ENCODE data around the gene PTPRG. TPM values are rescaled to one million over a fixed set of nuclear protein-coding genes. Genes with fewer than 3 reads are reported as not detected.

The PTPRG gene
- total RNA-seq, 1 experiment from 2014 or later: 0.73 TPM

- DNase-seq (no peak), ATAC-seq (no peak)
- intact Hi-C loops (cut with micrococcal nuclease): no loop called here
- Histone ChIP-seq H3K4me1 (ENCODE audit: insufficient read depth, low read length) (no peaks in the 10 kb centered on the region), H2AFZ (ENCODE audit: low read length) (no peak overlapping the region), H4K20me1 (ENCODE audit: low read length) (no peaks in the 10 kb centered on the region), H3K4me2 (ENCODE audit: low read length) (no peak overlapping the region), H3F3A (ENCODE audit: low read length, unreplicated experiment) (no peaks in the 10 kb centered on the region), H3K27me3 (ENCODE audit: low read length) (no peaks in the 10 kb centered on the region), H3K4me3 (ENCODE audit: low read length) (no peak overlapping the region), H3K9me3 (ENCODE audit: low read length) (0 out of 2 replicates have a peak, but pooled peaks cover 19% of the 10 kb centered on the region), H3K79me2 (ENCODE audit: low read length) (no peaks in the 10 kb centered on the region), H3K36me3 (ENCODE audit: low read depth, low read length) (no peaks in the 10 kb centered on the region), H3K27ac (ENCODE audit: low read length) (no peak overlapping the region), H3K9me2 (replicated peaks; ENCODE audit: low read length) (no peaks in the 10 kb centered on the region), H3K9ac (ENCODE audit: low read length) (no peak overlapping the region)
- POLR2A ChIA-PET (ENCODE audit: unreplicated experiment): no interaction called here
- TF ChIP-seq CTCF (conservative IDR thresholded peaks at IDR 0.05; ENCODE audit: low read depth, low read length): no peak
- TF ChIP-seq EZH2 (IDR thresholded peaks at IDR 0.05; ENCODE audit: low read length, unreplicated experiment): no peak
- no peak for TF ChIP-seq EZH2phosphoT487 (IDR thresholded peaks at IDR 0.05; ENCODE audit: borderline replicate concordance, low read length)
- CTCF ChIA-PET: interaction anchor here (0.6 kb wide), 1 partner anchor 457 kb away, joined by 3 read pairs; no protein-coding TSS in a partner anchor
- BruUV-seq (replicated peaks): no TSS peak
Measured at GRCh38 chr3:62103531-62103930, 542.2 kb downstream of the PTPRG start.

- no peaks in the 10 kb centered on the region for H3K79me2 ChIP-seq (ENCODE audit: low read length)
- DNase-seq: no peak
- H4K20me1 ChIP-seq (ENCODE audit: low read length): no peaks in the 10 kb centered on the region
- no peak for TF ChIP-seq EZH2 (IDR thresholded peaks at IDR 0.05; ENCODE audit: low read length, unreplicated experiment)
- TF ChIP-seq EZH2phosphoT487 (IDR thresholded peaks at IDR 0.05; ENCODE audit: borderline replicate concordance, low read length): no peak
- TF ChIP-seq CTCF (conservative IDR thresholded peaks at IDR 0.05; ENCODE audit: low read depth, low read length): no peak
- H3F3A ChIP-seq (ENCODE audit: low read length, unreplicated experiment): no peaks in the 10 kb centered on the region
- no peaks in the 10 kb centered on the region for H3K27me3 ChIP-seq (ENCODE audit: low read length)
- no peak overlapping the region for H3K4me3 ChIP-seq (ENCODE audit: low read length)
- ChIA-PET POLR2A (ENCODE audit: unreplicated experiment) (no interaction called here), CTCF (no interaction called here)
- no peak overlapping the region for H2AFZ ChIP-seq (ENCODE audit: low read length)
- no peak for ATAC-seq
- 0 out of 2 replicates have a peak, but pooled peaks cover 14% of the 10 kb centered on the region for H3K9me3 ChIP-seq (ENCODE audit: low read length)
- intact Hi-C loops (cut with micrococcal nuclease): no loop called here
- no peaks in the 10 kb centered on the region for H3K9me2 ChIP-seq (replicated peaks; ENCODE audit: low read length)
- no peak overlapping the region for H3K9ac ChIP-seq (ENCODE audit: low read length)
- no peaks in the 10 kb centered on the region for H3K4me1 ChIP-seq (ENCODE audit: insufficient read depth, low read length)
- H3K27ac ChIP-seq (ENCODE audit: low read length): no peak overlapping the region
- no peaks in the 10 kb centered on the region for H3K36me3 ChIP-seq (ENCODE audit: low read depth, low read length)
- no TSS peak for BruUV-seq (replicated peaks)
- H3K4me2 ChIP-seq (ENCODE audit: low read length): no peak overlapping the region
Measured at GRCh38 chr3:62109534-62109933, 548.2 kb downstream of the PTPRG start.

- Histone ChIP-seq H3K9me3 (ENCODE audit: low read length) (0 out of 2 replicates have a peak, but pooled peaks cover 11% of the 10 kb centered on the region), H3K27ac (ENCODE audit: low read length) (no peak overlapping the region), H3K9ac (ENCODE audit: low read length) (no peak overlapping the region), H3K27me3 (ENCODE audit: low read length) (no peaks in the 10 kb centered on the region), H3K79me2 (ENCODE audit: low read length) (no peaks in the 10 kb centered on the region), H2AFZ (ENCODE audit: low read length) (no peak overlapping the region), H3F3A (ENCODE audit: low read length, unreplicated experiment) (no peaks in the 10 kb centered on the region), H3K9me2 (replicated peaks; ENCODE audit: low read length) (no peaks in the 10 kb centered on the region), H3K36me3 (ENCODE audit: low read depth, low read length) (no peaks in the 10 kb centered on the region), H3K4me3 (ENCODE audit: low read length) (no peak overlapping the region), H4K20me1 (ENCODE audit: low read length) (no peaks in the 10 kb centered on the region), H3K4me1 (ENCODE audit: insufficient read depth, low read length) (no peaks in the 10 kb centered on the region), H3K4me2 (ENCODE audit: low read length) (no peak overlapping the region)
- ATAC-seq: no peak
- TF ChIP-seq CTCF (conservative IDR thresholded peaks at IDR 0.05; ENCODE audit: low read depth, low read length) (no peak), EZH2 (IDR thresholded peaks at IDR 0.05; ENCODE audit: low read length, unreplicated experiment) (no peak), EZH2phosphoT487 (IDR thresholded peaks at IDR 0.05; ENCODE audit: borderline replicate concordance, low read length) (no peak)
- no TSS peak for BruUV-seq (replicated peaks)
- intact Hi-C loops (cut with micrococcal nuclease): no loop called here
- POLR2A ChIA-PET (ENCODE audit: unreplicated experiment): no interaction called here
- CTCF ChIA-PET: no interaction called here
- no peak for DNase-seq
Measured at GRCh38 chr3:62110443-62111225, 549.3 kb downstream of the PTPRG start.

All from PC-3 (cell line).